GOT3 (cell line): ENCODE results near the gene LIPE.

Experiments used
- DNase-seq: peaks from one replicate; lab custom pipeline; 2025; ENCODE audit warnings: mixed read lengths; lab: John Stamatoyannopoulos, UW

The LIPE gene

GRCh38 chr19:42380155-42380554, 47.0 kb downstream of the LIPE start:
- no peak for DNase-seq

GRCh38 chr19:42378225-42379215, 48.7 kb downstream of the LIPE start:
- DNase-seq = no peak

DNA sequence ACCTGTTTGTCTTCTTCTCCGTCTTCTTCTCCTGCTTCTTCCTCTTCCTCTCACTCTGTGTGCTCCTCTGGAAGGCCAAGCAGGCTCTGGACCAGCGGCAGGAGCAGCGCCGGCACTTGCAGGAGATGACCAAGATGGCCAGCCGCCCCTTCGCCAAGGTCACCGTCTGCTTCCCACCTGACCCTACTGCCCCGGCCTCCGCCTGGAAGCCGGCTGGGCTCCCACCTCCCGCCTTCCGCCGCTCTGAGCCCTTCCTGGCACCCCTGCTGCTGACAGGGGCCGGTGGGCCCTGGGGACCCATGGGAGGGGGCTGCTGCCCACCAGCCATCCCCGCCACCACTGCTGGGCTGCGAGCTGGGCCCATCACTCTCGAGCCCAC, 51.0 kb downstream of the LIPE start:
- no peak for DNase-seq

DNA sequence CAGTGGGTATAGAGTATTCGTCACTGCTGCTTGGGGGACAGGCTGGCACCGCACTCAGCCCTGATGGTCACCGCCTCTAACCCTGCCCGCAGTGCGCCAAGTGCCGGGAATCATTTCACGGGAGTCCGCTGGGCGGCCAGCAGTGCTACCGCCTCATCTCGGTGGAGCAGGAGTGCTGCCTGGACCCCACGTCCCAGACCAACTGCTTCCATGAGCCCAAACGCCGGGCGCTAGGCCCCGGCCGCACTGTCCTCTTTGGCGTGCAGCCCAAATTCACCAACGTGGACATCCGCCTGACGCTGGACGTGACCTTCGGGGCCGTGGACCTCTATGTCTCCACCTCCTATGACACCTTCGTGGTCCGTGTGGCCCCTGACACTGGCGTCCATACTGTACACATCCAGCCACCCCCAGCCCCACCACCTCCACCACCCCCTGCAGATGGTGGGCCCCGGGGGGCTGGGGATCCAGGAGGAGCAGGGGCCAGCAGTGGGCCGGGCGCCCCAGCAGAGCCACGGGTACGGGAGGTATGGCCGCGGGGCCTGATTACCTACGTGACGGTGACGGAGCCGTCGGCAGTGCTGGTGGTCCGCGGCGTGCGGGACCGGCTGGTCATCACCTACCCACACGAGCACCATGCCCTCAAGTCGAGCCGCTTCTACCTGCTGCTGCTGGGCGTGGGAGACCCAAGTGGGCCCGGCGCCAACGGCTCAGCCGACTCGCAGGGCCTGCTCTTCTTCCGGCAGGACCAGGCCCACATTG, 51.6 kb downstream of the LIPE start:
- DNase-seq = no peak

DNA sequence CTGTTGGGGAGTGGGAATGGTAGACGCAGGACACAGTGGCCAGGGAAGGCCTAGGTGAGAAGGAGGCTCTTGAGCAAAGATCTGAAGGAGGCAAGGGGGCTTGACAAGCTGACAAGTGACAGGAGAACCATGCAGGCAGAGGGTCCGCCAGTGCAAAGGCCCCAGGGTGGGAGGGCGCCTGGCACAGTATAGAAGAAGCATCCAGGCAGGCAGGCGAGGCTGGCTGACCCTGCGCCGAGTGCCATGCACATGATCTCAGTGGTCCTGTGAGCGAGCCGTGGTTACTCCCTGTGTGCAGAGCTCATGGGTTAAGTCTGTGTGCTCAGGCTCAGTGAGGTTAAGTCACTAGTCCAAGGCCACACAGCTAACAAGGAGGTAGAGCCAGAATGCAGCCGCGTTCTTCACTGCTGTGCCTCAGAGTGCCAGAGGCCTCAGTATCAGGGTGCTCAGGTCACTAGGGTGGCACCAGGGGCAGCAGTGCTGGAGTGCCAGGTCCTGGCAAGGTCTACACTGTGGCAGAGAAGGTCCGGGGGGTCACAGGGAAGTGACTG, 52.3 kb downstream of the LIPE start:
- DNase-seq = no peak

- no peak for DNase-seq
Observed at GRCh38 chr19:42370626-42371175, 56.5 kb downstream of the LIPE start.

DNA sequence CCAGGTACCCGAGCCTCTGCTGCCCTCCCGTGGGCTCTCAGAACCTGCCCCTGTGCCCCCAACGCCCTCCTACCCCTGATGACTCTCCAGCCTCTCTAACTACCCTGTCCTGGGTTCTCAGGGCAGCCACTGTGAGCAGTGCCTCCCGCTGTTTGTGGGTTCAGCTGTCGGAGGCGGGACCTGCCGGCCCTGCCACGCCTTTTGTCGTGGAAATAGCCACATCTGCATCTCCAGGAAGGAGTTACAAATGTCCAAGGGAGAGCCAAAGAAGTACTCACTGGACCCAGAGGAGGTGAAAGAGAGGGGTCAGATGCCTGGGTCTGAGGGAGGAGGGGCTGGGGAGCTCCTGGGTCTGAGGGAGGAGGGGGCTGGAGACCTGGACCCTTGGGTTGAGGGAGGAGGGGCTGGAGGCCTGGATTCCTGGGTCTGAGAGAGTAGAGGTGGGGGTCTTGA, 57.1 kb downstream of the LIPE start:
- no peak for DNase-seq

GRCh38 chr19:42369433-42370067, 57.6 kb downstream of the LIPE start:
- DNase-seq = no peak

DNA sequence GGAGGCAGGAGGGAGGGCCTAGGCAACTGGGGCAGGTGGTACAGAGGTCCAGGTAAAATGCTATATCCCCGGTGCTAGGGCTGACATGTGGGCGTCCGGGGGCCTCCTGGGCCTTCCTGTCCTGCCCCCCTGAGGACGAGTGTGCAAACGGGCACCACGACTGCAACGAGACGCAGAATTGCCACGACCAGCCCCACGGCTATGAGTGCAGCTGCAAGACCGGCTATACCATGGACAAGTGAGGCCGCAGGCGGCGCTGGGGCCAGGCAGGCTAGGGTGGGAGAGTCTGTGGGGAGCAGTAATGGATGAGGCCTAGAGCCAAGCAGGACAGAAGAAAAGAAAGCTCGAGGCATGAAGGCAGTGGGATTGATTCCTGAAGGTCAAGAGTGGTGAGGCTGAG, 58.4 kb downstream of the LIPE start:
- DNase-seq = no peak

- no peak for DNase-seq
Observed at GRCh38 chr19:42368360-42368759, 58.8 kb downstream of the LIPE start.

GRCh38 chr19:42367929-42368328, 59.3 kb downstream of the LIPE start:
- no peak for DNase-seq

- DNase-seq = no peak
Observed at GRCh38 chr19:42366673-42367072, 60.5 kb downstream of the LIPE start.

GRCh38 chr19:42363614-42364346, 63.4 kb downstream of the LIPE start:
- DNase-seq = no peak

- DNase-seq = no peak
Observed at GRCh38 chr19:42362891-42363440, 64.2 kb downstream of the LIPE start.

DNA sequence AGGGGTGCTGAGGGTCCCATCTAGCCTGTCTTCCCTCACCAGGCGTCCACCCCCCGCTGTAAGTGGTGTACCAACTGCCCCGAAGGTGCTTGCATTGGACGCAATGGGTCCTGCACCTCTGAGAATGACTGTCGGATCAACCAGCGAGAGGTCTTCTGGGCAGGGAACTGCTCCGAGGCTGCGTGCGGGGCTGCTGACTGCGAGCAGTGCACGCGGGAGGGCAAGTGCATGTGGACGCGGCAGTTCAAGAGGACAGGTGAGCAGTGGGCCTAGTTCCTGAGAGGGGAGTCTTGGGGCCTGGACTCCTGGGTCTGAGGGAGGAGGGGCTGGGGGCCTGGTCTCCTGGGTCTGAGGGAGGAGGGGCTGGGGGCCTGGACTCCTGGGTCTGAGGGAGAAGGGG, 64.8 kb downstream of the LIPE start:
- DNase-seq = no peak

DNA sequence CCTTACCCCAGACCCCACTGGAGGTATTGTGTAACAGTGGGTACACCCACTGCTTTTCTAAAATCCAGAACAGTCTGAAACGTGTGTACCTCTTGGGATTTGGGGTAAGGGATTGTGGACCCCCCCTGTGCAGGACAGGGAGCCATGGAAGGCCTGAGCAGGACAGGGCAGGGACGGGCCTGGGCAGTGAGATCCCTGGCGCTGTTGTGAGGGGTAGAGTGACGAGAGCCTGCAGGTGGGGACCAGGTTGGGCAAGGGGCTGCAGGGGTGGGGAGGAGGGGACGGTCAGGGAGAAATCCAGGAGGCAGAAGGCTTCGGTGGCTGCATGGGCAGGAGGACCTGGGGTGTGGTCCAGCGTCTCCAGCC, 65.7 kb downstream of the LIPE start:
- no peak for DNase-seq

DNA sequence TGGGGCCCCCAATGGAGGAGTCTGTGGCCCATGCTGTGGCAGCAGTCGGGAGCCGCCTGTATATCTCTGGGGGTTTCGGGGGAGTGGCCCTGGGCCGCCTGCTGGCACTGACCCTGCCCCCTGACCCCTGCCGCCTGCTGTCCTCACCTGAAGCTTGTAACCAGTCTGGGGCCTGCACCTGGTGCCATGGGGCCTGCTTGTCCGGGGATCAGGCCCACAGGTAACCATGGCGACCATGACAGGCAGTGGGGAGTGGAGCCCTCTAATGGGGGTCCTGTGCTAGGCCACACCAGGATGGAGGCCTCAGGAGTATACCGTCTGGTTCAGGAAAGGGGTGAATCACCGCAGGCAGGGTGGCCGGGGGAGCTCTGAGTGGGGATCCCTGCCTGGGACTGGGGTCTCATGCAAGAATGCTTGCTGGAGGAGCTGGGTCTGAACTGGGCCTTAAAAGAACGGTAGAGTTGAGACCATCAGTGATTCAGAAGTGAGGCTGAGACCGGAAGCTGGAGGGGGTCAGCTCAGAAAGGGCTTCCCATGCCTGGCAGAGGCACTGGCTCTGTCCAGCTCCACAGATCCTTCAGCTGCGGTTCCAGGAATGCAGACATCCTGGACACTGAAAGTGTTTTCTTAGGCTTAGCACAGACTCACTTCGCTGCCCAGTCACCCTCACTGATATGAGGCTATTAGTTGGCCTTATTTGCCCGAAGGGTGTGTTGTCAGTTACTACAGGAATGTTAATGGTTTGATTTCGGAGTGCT, 66.2 kb downstream of the LIPE start:
- no peak for DNase-seq

DNA sequence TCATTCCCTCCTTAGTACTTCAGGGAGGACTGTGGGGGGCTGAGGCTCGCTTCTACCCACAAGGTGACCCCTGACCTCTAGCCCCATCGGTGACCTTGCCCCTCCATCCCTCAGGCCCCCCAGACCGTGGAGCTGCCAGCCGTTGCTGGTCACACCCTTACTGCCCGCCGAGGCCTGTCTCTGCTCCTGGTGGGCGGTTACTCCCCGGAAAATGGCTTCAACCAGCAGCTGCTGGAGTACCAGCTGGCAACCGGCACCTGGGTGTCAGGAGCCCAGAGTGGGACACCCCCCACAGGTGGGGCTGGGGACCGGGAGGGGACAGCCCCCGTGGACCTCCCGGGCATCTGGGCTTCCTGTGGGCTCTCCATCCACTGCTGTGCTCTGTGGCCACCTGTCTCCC, 69.9 kb downstream of the LIPE start:
- DNase-seq = no peak

- no peak for DNase-seq
Observed at GRCh38 chr19:42356686-42357085, 70.5 kb downstream of the LIPE start.

DNA sequence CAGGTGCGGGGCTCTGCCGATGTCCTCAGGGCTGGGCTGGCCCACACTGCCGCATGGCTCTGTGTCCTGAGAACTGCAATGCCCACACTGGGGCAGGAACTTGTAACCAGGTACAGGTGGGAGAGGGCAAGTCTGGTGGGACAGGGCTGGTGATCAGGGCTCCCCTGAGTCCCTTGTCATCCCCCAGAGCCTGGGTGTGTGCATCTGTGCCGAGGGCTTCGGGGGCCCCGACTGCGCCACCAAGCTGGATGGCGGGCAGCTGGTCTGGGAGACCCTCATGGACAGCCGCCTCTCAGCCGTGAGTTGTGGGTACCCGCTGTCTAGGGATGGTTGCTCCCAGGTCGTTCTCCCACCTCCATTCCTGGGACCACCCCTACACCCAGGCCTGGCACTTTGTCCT, 71.3 kb downstream of the LIPE start:
- no peak for DNase-seq
